Liver (tissue), 9 donors: ENCODE measurements around the gene PCDHGA12. TPM values are rescaled to one million over a fixed set of nuclear protein-coding genes. Genes with fewer than 3 reads are reported as not detected.
"Not testable (repeated sequence)": the region's sequence is repeated elsewhere in the genome, so short reads cannot be mapped to it uniquely, and the experiment has no call there.

Experiments used
- DNase-seq: peaks from one replicate; pipeline ENCODE4 v3.0.0-alpha.2; 2017; ENCODE audit warnings: low spot score
- H3K27ac ChIP-seq, 2 donors: one replicate each; pipeline ENCODE4 v1.7.0; 2013; ENCODE audit warnings: inconsistent platforms in 2 of 2, low read length in 2 of 2, control low read depth in 1 of 2, low read depth in 1 of 2, mild to moderate bottlenecking in 1 of 2
- H3K27me3 ChIP-seq, 4 donors: one replicate each; pipeline versions ENCODE4 v1.6.1 to v1.7.0; 2013; ENCODE audit warnings: low read length in 3 of 4, inconsistent platforms in 1 of 4, mild to moderate bottlenecking in 1 of 4, moderate library complexity in 1 of 4; ENCODE audit not compliant: control insufficient read depth in 4 of 4, insufficient read depth in 4 of 4
- H3K36me3 ChIP-seq, 4 donors: one replicate each; pipeline versions ENCODE4 v1.6.1 to v1.7.0; 2013; ENCODE audit warnings: low read length in 3 of 4, mild to moderate bottlenecking in 3 of 4, low read depth in 1 of 4, moderate library complexity in 1 of 4; ENCODE audit not compliant: control insufficient read depth in 4 of 4, insufficient read depth in 3 of 4
- H3K4me1 ChIP-seq, 4 donors: one replicate each; pipeline versions ENCODE4 v1.6.1 to v1.7.0; 2013; ENCODE audit warnings: low read length in 3 of 4, mild to moderate bottlenecking in 3 of 4, moderate library complexity in 1 of 4; ENCODE audit not compliant: control insufficient read depth in 4 of 4, insufficient read depth in 4 of 4
- H3K4me3 ChIP-seq, 3 donors: one replicate each; pipeline versions ENCODE4 v1.6.1 to v1.7.0; 2013; ENCODE audit warnings: low read length in 3 of 3, control low read depth in 1 of 3, low read depth in 1 of 3, mild to moderate bottlenecking in 1 of 3
- H3K9ac ChIP-seq, 2 donors: one replicate each; pipeline ENCODE4 v1.7.0; 2013; ENCODE audit warnings: low read length in 2 of 2, mild to moderate bottlenecking in 2 of 2, moderate library complexity in 2 of 2, control low read depth in 1 of 2, low read depth in 1 of 2
- H3K9me3 ChIP-seq, 4 donors: one replicate each; pipeline versions ENCODE4 v1.6.1 to v1.7.0; 2013; ENCODE audit warnings: low read length in 3 of 4; ENCODE audit not compliant: control insufficient read depth in 4 of 4
- CTCF ChIP-seq: fragments of 150-350 bp; IDR thresholded peaks from 2 replicates; pipeline ENCODE4 v1.5.1; 2017; ENCODE audit warnings: improper control_type of control experiment, low read depth, low read length; ENCODE audit not compliant: missing input control
- EGR1 ChIP-seq, 2 donors: IDR thresholded peaks; 2 replicates each; pipeline ENCODE4 v1.6.1; 2016 to 2018; ENCODE audit warnings: antibody characterized with exemption in 2 of 2, low read depth in 2 of 2
- FOXA1 ChIP-seq: IDR thresholded peaks from 2 replicates; pipeline ENCODE4 v1.6.1; 2016; ENCODE audit warnings: antibody characterized with exemption
- FOXA2 ChIP-seq: IDR thresholded peaks from 2 replicates; pipeline ENCODE4 v1.6.1; 2016; ENCODE audit warnings: antibody characterized with exemption
- GABPA ChIP-seq, 2 donors: IDR thresholded peaks in 1 of 2; conservative IDR thresholded peaks in 1 of 2; 2 replicates each; pipeline ENCODE4 v1.6.1; 2016; ENCODE audit warnings: antibody characterized with exemption in 2 of 2, mild to moderate bottlenecking in 1 of 2, moderate library complexity in 1 of 2
- HNF4A ChIP-seq, 2 donors: conservative IDR thresholded peaks; 2 replicates each; pipeline ENCODE4 v1.6.1; 2016; ENCODE audit warnings: antibody characterized with exemption in 2 of 2, mild to moderate bottlenecking in 2 of 2
- HNF4G ChIP-seq: IDR thresholded peaks from 2 replicates; pipeline ENCODE4 v1.6.1; 2016; ENCODE audit warnings: antibody characterized with exemption
- JUND ChIP-seq, 2 donors: IDR thresholded peaks; 2 replicates each; pipeline ENCODE4 v1.6.1; 2016; ENCODE audit warnings: antibody characterized with exemption in 2 of 2
- NR2F2 ChIP-seq: IDR thresholded peaks from 2 replicates; pipeline ENCODE4 v1.6.1; 2016; ENCODE audit warnings: antibody characterized with exemption
- RAD21 ChIP-seq, 2 donors: IDR thresholded peaks; 2 replicates each; pipeline ENCODE4 v1.6.1; 2016; ENCODE audit warnings: antibody characterized with exemption in 2 of 2, mild to moderate bottlenecking in 2 of 2
- REST ChIP-seq: IDR thresholded peaks from 2 replicates; pipeline ENCODE4 v1.6.1; 2016; ENCODE audit warnings: antibody characterized with exemption, mild to moderate bottlenecking
- RXRA ChIP-seq, 2 donors: IDR thresholded peaks; 2 replicates each; pipeline ENCODE4 v1.6.1; 2017 to 2018; ENCODE audit warnings: antibody characterized with exemption in 2 of 2, mild to moderate bottlenecking in 1 of 2
- SP1 ChIP-seq: IDR thresholded peaks from 2 replicates; pipeline ENCODE4 v1.6.1; 2018; ENCODE audit warnings: antibody characterized with exemption, mild to moderate bottlenecking
- TAF1 ChIP-seq: conservative IDR thresholded peaks from 2 replicates; pipeline ENCODE4 v1.6.1; 2016; ENCODE audit warnings: antibody characterized with exemption, mild to moderate bottlenecking
- YY1 ChIP-seq: IDR thresholded peaks from 2 replicates; pipeline ENCODE4 v1.6.1; 2016; ENCODE audit warnings: antibody characterized with exemption, mild to moderate bottlenecking
- WGBS: extraction: QIAGEN DNeasy Blood & Tissue Kit; methylation state at CpG from one replicate; pipeline ENCODE4 v1.1.7; 2013; 5-methylcytosine and 5-hydroxymethylcytosine counted together
- polyA plus RNA-seq, 2 donors: library from polyadenylated mRNA; stranded (reverse) in 1 of 2; unstranded in 1 of 2; fragments of 200-250 nt in 1 of 2; fragments of >200 nt in 1 of 2; fragmentation: Nextera tagmentation in 1 of 2; extraction: Ambion mirVana in 1 of 2; gene quantifications; one replicate each; pipeline versions ENCODE4 v1.2.1 to v1.2.3, GENCODE V29; 2013 to 2015
- total RNA-seq, 2 donors: library from RNA; depleted of rRNA; stranded (reverse); fragments of >200 nt; gene quantifications; one replicate each; pipeline ENCODE4 v1.2.3, GENCODE V29; 2014
- TF ChIP-seq, protein P1 (sequence below): IDR thresholded peaks from 2 replicates; pipeline ENCODE4 v1.6.1; 2016; ENCODE audit warnings: antibody characterized with exemption
- TF ChIP-seq, protein P2 (sequence below): IDR thresholded peaks from 2 replicates; pipeline ENCODE4 v1.6.1; 2016; ENCODE audit warnings: antibody characterized with exemption
- TF ChIP-seq, protein P3 (sequence below): IDR thresholded peaks from 2 replicates; pipeline ENCODE4 v1.6.1; 2016; ENCODE audit warnings: antibody characterized with exemption
- donor health status: healthy.
- donor health status: healthy.
- donor health status: healthy.
- donor health status: healthy.
- donor health status: healthy.

The PCDHGA12 gene
- total and polyA plus RNA-seq, 4 donors: 0.37 to 1.9 (median 0.56) TPM

- H3K36me3 ChIP-seq, H3K27me3 ChIP-seq, H3K9ac ChIP-seq, DNase-seq, H3K27ac ChIP-seq: not testable (repeated sequence)
- Histone ChIP-seq H3K4me1 (peaks cover 0 to 11% (median 2%) of the 10 kb centered on the region in 4 donors), H3K9me3 (peaks cover 30 to 68% (median 37%) of the 10 kb centered on the region in 4 donors), H3K4me3 (peak overlapping the region in 2 of 3 donors; percentile 62 to 72)
- WGBS: 38% methylated on average over 38 of the region's 38 CpGs
Measured at GRCh38 chr5:141432308-141432707, 2.0 kb downstream of the PCDHGA12 start.

DNA sequence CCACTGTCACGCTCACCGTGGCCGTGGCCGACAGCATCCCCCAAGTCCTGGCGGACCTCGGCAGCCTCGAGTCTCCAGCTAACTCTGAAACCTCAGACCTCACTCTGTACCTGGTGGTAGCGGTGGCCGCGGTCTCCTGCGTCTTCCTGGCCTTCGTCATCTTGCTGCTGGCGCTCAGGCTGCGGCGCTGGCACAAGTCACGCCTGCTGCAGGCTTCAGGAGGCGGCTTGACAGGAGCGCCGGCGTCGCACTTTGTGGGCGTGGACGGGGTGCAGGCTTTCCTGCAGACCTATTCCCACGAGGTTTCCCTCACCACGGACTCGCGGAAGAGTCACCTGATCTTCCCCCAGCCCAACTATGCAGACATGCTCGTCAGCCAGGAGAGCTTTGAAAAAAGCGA, 2.4 kb downstream of the PCDHGA12 start:
- 27% methylated on average over 29 of the region's 29 CpGs for WGBS
- DNase-seq, H3K27ac ChIP-seq, H3K27me3 ChIP-seq, H3K9ac ChIP-seq, H3K36me3 ChIP-seq: not testable (repeated sequence)
- Histone ChIP-seq H3K4me1 (peaks cover 0 to 11% (median 2%) of the 10 kb centered on the region in 4 donors), H3K4me3 (peak overlapping the region in 1 of 3 donors; percentile 26), H3K9me3 (peaks cover 26 to 64% (median 33%) of the 10 kb centered on the region in 4 donors)

GRCh38 chr5:141434006-141434405, 3.7 kb downstream of the PCDHGA12 start:
- H3K9ac ChIP-seq: no peak overlapping the region

More at GRCh38 chr5:141434006-141434405, 3.7 kb downstream of the PCDHGA12 start:
- Histone ChIP-seq H3K27ac (no peak overlapping the region), H3K9me3 (peaks cover 18 to 54% (median 26%) of the 10 kb centered on the region in 4 donors), H3K27me3 (no peaks in the 10 kb centered on the region), H3K4me3 (no peak overlapping the region), H3K4me1 (peaks cover 0 to 11% (median 2%) of the 10 kb centered on the region in 4 donors), H3K36me3 (no peaks in the 10 kb centered on the region)
- DNase-seq: no peak
- 59% methylated on average over 2 of the region's 2 CpGs for WGBS
- TF ChIP-seq RXRA (IDR thresholded peaks at IDR 0.05): no peak
- TF ChIP-seq CTCF: no peak
- no peak for TF ChIP-seq JUND (IDR thresholded peaks at IDR 0.05)
- no peak for TF ChIP-seq FOXA2
- TF ChIP-seq REST: no peak
- TF ChIP-seq SP1: no peak
- TF ChIP-seq YY1: no peak
- TF ChIP-seq GABPA (IDR thresholded peaks at IDR 0.05 in 1 of 2, conservative IDR thresholded peaks at IDR 0.05 in 1 of 2): no peak
- no peak for TF ChIP-seq FOXA1
- no peak for TF ChIP-seq HNF4G
- TF ChIP-seq, protein P1, sequence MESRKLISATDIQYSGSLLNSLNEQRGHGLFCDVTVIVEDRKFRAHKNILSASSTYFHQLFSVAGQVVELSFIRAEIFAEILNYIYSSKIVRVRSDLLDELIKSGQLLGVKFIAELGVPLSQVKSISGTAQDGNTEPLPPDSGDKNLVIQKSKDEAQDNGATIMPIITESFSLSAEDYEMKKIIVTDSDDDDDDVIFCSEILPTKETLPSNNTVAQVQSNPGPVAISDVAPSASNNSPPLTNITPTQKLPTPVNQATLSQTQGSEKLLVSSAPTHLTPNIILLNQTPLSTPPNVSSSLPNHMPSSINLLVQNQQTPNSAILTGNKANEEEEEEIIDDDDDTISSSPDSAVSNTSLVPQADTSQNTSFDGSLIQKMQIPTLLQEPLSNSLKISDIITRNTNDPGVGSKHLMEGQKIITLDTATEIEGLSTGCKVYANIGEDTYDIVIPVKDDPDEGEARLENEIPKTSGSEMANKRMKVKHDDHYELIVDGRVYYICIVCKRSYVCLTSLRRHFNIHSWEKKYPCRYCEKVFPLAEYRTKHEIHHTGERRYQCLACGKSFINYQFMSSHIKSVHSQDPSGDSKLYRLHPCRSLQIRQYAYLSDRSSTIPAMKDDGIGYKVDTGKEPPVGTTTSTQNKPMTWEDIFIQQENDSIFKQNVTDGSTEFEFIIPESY: no peak
- TF ChIP-seq RAD21 (IDR thresholded peaks at IDR 0.05): no peak
- TF ChIP-seq EGR1 (IDR thresholded peaks at IDR 0.05; ENCODE audit: low read depth in 2 of 2): no peak
- no peak for TF ChIP-seq TAF1
- no peak for TF ChIP-seq HNF4A (conservative IDR thresholded peaks at IDR 0.05)
- TF ChIP-seq, protein P2, sequence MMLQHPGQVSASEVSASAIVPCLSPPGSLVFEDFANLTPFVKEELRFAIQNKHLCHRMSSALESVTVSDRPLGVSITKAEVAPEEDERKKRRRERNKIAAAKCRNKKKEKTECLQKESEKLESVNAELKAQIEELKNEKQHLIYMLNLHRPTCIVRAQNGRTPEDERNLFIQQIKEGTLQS: no peak
- TF ChIP-seq, protein P3, sequence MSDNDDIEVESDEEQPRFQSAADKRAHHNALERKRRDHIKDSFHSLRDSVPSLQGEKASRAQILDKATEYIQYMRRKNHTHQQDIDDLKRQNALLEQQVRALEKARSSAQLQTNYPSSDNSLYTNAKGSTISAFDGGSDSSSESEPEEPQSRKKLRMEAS: no peak
- TF ChIP-seq NR2F2: no peak
